B cell (primary cell): ENCODE results near the gene PBXIP1.

Experiments used
- CTCF ChIP-seq: fragments of 200-600 bp; IDR thresholded peaks from one replicate; pipeline ENCODE4 v1.8.0; 2022; ENCODE audit warnings: antibody characterized with exemption, mild to moderate bottlenecking
- EZH2 ChIP-seq: IDR thresholded peaks from 2 replicates; pipeline ENCODE4 v1.6.1; 2012; ENCODE audit warnings: borderline replicate concordance, low read depth, mild to moderate bottlenecking, moderate library complexity, low read length; ENCODE audit not compliant: insufficient read depth, poor library complexity, severe bottlenecking

- no peak for TF ChIP-seq CTCF
- no peak for TF ChIP-seq EZH2
These were observed 52.8 kb downstream of the PBXIP1 start for GRCh38 chr1:154902938-154903566.
